Caco-2 (cell line): ENCODE data around the gene TSHZ3. TPM values are rescaled to one million over a fixed set of nuclear protein-coding genes. Genes with fewer than 3 reads are reported as not detected.

Experiments used
- BruUV-seq: library from RNA; stranded (reverse); fragments of 400-500 nt; replicated peaks from 2 replicates; lab custom pipeline; 2021; lab: Mats Ljungman, UMichigan
- CTCF ChIA-PET: fragments of 300-600 bp; sonication (Branson Sonifier 250); formaldehyde crosslinking; loops from one replicate; lab custom pipeline; 2022; ENCODE audit warnings: antibody characterized with exemption; lab: Charles Lee
- POLR2A ChIA-PET: fragments of 300-600 bp; sonication (Branson Sonifier 250); formaldehyde crosslinking; loops from one replicate; lab custom pipeline; 2022; ENCODE audit warnings: antibody characterized with exemption; lab: Charles Lee
- DNase-seq, 2 experiments: peaks; one replicate each; pipeline versions ENCODE4 v3.0.0 to v3.0.0-alpha.2; 2020 to 2022
- H3K27me3 ChIP-seq: replicated peaks from 2 replicates; pipeline ENCODE4 v1.6.0; 2011; ENCODE audit warnings: low read length; ENCODE audit not compliant: control insufficient read depth, insufficient read depth
- H3K36me3 ChIP-seq: 2 replicates; pipeline ENCODE4 v1.5.1; 2011; ENCODE audit warnings: low read length; ENCODE audit not compliant: control insufficient read depth, insufficient read depth
- H3K4me1 ChIP-seq: fragments of 250-450 bp; sonication (Bioruptor Pico); 2 replicates; pipeline ENCODE4 v1.5.1; 2020; ENCODE audit warnings: mild to moderate bottlenecking
- H3K4me3 ChIP-seq: 2 replicates; pipeline ENCODE4 v1.5.1; 2011; ENCODE audit warnings: low read depth, mild to moderate bottlenecking, control low read depth, low read length
- H3K9me3 ChIP-seq: fragments of 250-450 bp; sonication (Bioruptor Pico); 2 replicates; pipeline ENCODE4 v1.5.1; 2020; ENCODE audit warnings: mild to moderate bottlenecking, moderate library complexity
- H3K27ac Mint-ChIP-seq: one replicate; pipeline ENCODE4 v1.8.0; 2022; ENCODE audit warnings: mixed read lengths; ENCODE audit not compliant: unreplicated experiment
- H3K27me3 Mint-ChIP-seq: one replicate; pipeline ENCODE4 v1.8.0; 2022; ENCODE audit warnings: mixed read lengths; ENCODE audit not compliant: insufficient read depth, unreplicated experiment
- H3K36me3 Mint-ChIP-seq: one replicate; pipeline ENCODE4 v1.8.0; 2022; ENCODE audit warnings: mild to moderate bottlenecking, mixed read lengths; ENCODE audit not compliant: insufficient read depth, unreplicated experiment
- H3K4me1 Mint-ChIP-seq: one replicate; pipeline ENCODE4 v1.8.0; 2022; ENCODE audit warnings: low read depth, mixed read lengths; ENCODE audit not compliant: unreplicated experiment
- H3K4me3 Mint-ChIP-seq: one replicate; pipeline ENCODE4 v1.8.0; 2022; ENCODE audit warnings: mild to moderate bottlenecking, moderate library complexity, mixed read lengths; ENCODE audit not compliant: unreplicated experiment
- H3K9me3 Mint-ChIP-seq: one replicate; pipeline ENCODE4 v1.8.0; 2022; ENCODE audit warnings: mixed read lengths; ENCODE audit not compliant: unreplicated experiment
- intact Hi-C: fragments of 100-400 bp; cut with micrococcal nuclease; formaldehyde crosslinking; loops from one replicate; pipeline ENCODE4 v1.10.0; 2022; ENCODE audit not compliant: unreplicated experiment
- total RNA-seq: library from RNA; stranded (reverse); gene quantifications from 2 replicates; pipeline ENCODE4 v1.2.3, GENCODE V29; 2022
- TF ChIP-seq, protein P1 (sequence below), 2 experiments: fragments of 200-600 bp in 1 of 2; IDR thresholded peaks; 1 replicate in 1 of 2; 2 replicates in 1 of 2; pipeline versions ENCODE4 v1.5.1 to v1.8.0; 2011 to 2022; ENCODE audit warnings: antibody characterized with exemption in 1 of 2, control low read depth in 1 of 2, inconsistent platforms in 1 of 2, low read depth in 1 of 2, low read length in 1 of 2, mild to moderate bottlenecking in 1 of 2, moderate library complexity in 1 of 2; ENCODE audit not compliant: insufficient read depth in 1 of 2, severe bottlenecking in 1 of 2, unreplicated experiment in 1 of 2

The TSHZ3 gene
- total RNA-seq, 1 experiment from 2014 or later = not detected

DNA sequence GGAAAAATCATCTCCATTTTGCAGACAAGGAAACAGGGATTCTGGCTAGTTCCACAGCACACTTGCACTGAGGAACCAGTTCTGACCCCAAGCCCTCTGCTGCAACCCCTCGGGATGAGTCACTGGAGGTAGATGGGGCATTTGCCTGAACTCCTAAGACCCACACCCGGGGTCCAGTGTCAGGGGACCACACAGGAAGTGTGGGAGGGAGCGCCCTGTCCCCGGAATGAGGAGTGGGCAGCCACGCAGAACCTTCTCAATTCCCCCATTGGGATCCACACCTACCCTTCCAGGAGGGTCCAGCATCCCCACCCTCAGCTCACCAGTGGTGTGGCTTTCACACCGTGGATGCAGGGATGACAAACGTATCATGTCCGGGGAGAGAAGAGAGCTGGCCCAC lies 62.7 kb downstream of the TSHZ3 start:
- peak in 1 of 2 experiments; percentile 13 for DNase-seq
- Histone ChIP-seq H3K4me3 (no peak overlapping the region), H3K36me3 (no peaks in the 10 kb centered on the region), H3K4me1 (no peaks in the 10 kb centered on the region), H3K27me3 (no peaks in the 10 kb centered on the region), H3K9me3 (no peaks in the 10 kb centered on the region)
- CTCF ChIA-PET = no interaction called here
- no peaks in the 10 kb centered on the region for H3K4me1 Mint-ChIP-seq
- intact Hi-C loops = no loop called here
- no peak overlapping the region for H3K27ac Mint-ChIP-seq
- H3K4me3 Mint-ChIP-seq = no peak overlapping the region
- no peaks in the 10 kb centered on the region for H3K36me3 Mint-ChIP-seq
- no TSS peak for BruUV-seq
- POLR2A ChIA-PET = no interaction called here
- TF ChIP-seq, protein P1, sequence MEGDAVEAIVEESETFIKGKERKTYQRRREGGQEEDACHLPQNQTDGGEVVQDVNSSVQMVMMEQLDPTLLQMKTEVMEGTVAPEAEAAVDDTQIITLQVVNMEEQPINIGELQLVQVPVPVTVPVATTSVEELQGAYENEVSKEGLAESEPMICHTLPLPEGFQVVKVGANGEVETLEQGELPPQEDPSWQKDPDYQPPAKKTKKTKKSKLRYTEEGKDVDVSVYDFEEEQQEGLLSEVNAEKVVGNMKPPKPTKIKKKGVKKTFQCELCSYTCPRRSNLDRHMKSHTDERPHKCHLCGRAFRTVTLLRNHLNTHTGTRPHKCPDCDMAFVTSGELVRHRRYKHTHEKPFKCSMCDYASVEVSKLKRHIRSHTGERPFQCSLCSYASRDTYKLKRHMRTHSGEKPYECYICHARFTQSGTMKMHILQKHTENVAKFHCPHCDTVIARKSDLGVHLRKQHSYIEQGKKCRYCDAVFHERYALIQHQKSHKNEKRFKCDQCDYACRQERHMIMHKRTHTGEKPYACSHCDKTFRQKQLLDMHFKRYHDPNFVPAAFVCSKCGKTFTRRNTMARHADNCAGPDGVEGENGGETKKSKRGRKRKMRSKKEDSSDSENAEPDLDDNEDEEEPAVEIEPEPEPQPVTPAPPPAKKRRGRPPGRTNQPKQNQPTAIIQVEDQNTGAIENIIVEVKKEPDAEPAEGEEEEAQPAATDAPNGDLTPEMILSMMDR (IDR thresholded peaks at IDR 0.05; ENCODE audit: insufficient read depth in 1 of 2, low read depth in 1 of 2, low read length in 1 of 2, severe bottlenecking in 1 of 2, unreplicated experiment in 1 of 2) = no peak
- no peaks in the 10 kb centered on the region for H3K9me3 Mint-ChIP-seq
- peaks cover 7% of the 10 kb centered on the region for H3K27me3 Mint-ChIP-seq

DNA sequence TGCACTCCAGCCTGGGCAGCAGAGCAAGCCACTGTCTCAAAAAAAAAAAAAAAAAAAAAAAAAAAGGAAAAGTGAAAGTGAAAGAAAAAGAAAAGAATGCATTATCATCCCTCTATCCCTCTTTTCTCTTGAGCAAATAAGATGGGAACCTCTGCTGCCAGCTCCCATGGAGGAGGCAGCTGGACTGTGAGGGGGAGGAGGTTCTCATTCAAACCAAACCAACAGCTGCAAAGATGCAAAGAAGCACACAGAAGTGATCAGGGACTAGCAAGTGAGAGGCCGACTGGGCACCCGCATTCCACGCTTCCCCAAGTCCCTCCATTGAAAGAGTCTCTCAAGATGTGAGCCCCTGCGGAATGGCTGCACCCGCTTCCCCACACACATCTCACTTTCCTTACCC lies 63.5 kb downstream of the TSHZ3 start:
- CTCF ChIA-PET = no interaction called here
- no TSS peak for BruUV-seq
- Mint-ChIP-seq H3K27ac (no peak overlapping the region), H3K27me3 (peaks cover 9% of the 10 kb centered on the region), H3K36me3 (no peaks in the 10 kb centered on the region), H3K9me3 (no peaks in the 10 kb centered on the region), H3K4me3 (no peak overlapping the region), H3K4me1 (no peaks in the 10 kb centered on the region)
- H3K27me3 ChIP-seq = no peaks in the 10 kb centered on the region
- H3K4me3 ChIP-seq = no peak overlapping the region
- POLR2A ChIA-PET = no interaction called here
- no peaks in the 10 kb centered on the region for H3K36me3 ChIP-seq
- no peaks in the 10 kb centered on the region for H3K9me3 ChIP-seq
- no peaks in the 10 kb centered on the region for H3K4me1 ChIP-seq
- TF ChIP-seq, protein P1 (IDR thresholded peaks at IDR 0.05; ENCODE audit: insufficient read depth in 1 of 2, low read depth in 1 of 2, low read length in 1 of 2, severe bottlenecking in 1 of 2, unreplicated experiment in 1 of 2) = no peak
- peak in 1 of 2 experiments; percentile 6 for DNase-seq
- intact Hi-C loops = no loop called here

DNA sequence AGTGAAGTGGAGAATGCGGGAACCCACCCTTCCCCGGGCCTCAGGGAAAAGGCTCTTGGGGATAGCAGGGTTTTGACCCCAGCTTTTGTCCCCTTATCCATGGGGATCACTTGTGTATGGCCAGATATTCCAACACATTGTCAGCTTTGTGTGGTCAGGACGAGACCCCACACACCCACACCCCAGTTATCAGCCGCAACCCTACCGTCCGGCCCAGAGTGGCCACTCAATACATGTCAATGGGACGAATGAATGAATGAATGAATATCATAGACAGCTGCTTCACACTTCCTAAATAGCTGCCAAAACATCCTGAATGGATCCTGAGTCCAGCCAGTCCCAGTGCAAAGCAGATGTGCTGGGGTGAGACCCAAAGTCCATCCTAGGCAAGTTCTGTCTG lies 64.6 kb downstream of the TSHZ3 start:
- DNase-seq = peak in 1 of 2 experiments; percentile 7
- H3K4me3 ChIP-seq = no peak overlapping the region
- no peak overlapping the region for H3K4me3 Mint-ChIP-seq
- H3K27me3 ChIP-seq = no peaks in the 10 kb centered on the region
- H3K4me1 ChIP-seq = no peaks in the 10 kb centered on the region
- no peaks in the 10 kb centered on the region for H3K36me3 Mint-ChIP-seq
- H3K9me3 Mint-ChIP-seq = no peaks in the 10 kb centered on the region
- TF ChIP-seq, protein P1 (IDR thresholded peaks at IDR 0.05; ENCODE audit: insufficient read depth in 1 of 2, low read depth in 1 of 2, low read length in 1 of 2, severe bottlenecking in 1 of 2, unreplicated experiment in 1 of 2) = no peak
- BruUV-seq = no TSS peak
- no peaks in the 10 kb centered on the region for H3K36me3 ChIP-seq
- no peak overlapping the region for H3K27ac Mint-ChIP-seq
- intact Hi-C loops = no loop called here
- POLR2A ChIA-PET = no interaction called here
- no peaks in the 10 kb centered on the region for H3K9me3 ChIP-seq
- peaks cover 9% of the 10 kb centered on the region for H3K27me3 Mint-ChIP-seq
- H3K4me1 Mint-ChIP-seq = no peaks in the 10 kb centered on the region
- CTCF ChIA-PET = no interaction called here
